Fibroblast of skin of left quadriceps (primary cell): ENCODE measurements around the gene RASA3.

ENCODE experiments used
- DNase-seq, 2 experiments: peaks; one replicate each; pipeline ENCODE4 v3.0.0-alpha.2; 2013; ENCODE audit warnings: low read depth in 2 of 2

Gene RASA3

DNA sequence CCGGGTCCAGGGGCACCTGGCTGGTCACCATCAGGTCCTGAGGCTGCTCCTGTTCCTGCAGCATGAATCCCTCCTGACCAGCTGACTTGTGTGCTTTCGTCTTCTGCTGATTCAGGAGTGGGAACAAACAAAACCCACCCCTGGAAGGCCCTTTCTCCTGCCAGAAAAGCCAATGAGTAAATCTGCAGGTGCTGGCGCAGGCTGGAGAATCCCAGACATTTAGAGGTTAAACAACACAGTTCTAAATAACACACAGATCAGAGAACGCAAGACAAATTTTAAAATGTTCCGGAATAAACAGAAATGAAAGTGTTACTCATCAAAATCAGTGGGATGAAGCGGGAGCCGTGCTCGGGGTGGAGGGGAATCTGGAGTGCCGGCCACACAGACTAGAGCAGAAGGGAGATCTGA, 97.9 kb downstream of the RASA3 start:
- no peak for DNase-seq

DNA sequence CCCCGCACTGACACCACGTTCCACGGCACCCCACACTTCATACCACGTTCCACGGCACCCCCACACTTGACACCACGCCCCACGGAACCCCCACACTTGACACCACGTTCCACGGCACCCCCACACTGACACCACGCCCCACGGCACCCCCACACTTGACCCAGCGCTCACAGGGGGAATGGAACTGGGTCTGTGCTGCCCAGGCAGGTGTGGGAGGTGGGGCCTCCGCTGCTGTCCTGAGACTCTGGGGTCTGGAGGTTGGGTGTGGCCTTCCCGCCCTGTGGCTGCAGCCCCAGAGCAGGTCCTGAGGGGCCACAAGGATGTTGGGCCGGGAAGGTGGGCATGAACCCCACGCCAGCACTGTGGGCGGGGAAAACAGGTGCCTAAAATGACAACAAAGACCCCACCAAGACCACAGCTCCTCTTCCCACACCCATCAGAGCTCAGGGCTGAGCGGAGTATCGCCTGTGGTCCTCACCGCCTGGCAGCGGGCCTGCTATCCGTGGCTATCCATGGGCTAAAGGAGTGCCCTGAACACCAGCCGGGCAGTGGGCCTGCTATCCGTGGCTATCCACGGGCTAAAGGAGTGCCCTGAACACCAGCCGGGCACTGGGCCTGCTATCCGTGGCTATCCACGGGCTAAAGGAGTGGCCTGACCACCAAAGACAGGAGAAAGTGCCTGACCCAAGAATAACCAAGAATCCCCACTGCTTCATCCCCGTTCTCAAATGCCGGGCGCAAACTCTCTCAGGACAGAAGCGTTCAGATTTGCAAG, 98.7 kb downstream of the RASA3 start:
- no peak for DNase-seq

DNA sequence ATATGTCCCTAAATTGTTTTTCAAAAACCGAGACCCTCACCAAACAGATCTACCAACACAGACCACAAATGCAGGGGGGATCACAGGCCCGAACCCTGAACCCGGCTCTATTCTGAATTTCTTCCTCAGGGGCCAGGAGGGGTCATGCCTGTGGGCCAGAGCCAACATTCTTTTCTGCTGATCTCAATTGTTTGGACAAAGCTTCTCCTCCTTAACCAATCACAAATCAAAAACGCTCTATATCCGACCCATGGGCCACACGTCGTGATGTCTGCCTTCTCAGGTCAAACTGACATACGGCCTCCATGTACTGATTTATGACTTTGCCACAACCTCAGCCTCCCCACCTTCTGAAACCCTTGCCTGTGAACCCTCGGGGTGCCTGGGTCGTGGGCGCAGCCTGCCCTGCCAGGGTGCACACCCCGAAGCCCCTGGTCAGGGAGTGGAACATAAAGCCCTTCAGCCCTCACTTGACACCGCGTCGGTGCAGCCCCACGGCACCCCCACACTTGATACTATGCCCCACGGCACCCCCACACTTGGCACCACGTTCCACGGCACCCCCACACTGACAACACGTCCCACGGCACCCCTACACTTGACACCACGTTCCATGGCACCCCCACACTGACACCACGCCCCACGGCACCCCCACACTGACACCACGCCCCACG, 100.2 kb downstream of the RASA3 start:
- peak in 1 of 2 experiments; percentile 22 for DNase-seq

DNA sequence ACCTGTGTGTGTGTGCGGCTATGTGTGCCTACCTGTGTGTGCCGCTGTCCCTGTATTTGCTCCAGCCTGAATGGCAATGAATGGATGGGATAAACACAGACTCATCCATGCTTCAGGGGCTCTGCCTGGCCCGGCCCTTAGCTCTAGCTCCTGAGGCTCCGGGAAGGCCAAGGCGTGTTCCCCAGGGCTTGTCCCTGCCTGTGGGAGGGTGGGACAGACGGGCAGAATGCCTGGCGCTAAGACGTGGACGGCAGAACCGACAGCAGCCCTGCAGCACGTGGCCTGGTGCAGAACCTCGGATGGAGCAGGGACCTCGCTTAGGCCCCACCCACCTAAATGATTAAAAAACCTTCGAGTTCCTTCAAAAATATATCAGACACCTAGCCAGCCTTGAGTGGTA, 100.8 kb downstream of the RASA3 start:
- no peak for DNase-seq

DNA sequence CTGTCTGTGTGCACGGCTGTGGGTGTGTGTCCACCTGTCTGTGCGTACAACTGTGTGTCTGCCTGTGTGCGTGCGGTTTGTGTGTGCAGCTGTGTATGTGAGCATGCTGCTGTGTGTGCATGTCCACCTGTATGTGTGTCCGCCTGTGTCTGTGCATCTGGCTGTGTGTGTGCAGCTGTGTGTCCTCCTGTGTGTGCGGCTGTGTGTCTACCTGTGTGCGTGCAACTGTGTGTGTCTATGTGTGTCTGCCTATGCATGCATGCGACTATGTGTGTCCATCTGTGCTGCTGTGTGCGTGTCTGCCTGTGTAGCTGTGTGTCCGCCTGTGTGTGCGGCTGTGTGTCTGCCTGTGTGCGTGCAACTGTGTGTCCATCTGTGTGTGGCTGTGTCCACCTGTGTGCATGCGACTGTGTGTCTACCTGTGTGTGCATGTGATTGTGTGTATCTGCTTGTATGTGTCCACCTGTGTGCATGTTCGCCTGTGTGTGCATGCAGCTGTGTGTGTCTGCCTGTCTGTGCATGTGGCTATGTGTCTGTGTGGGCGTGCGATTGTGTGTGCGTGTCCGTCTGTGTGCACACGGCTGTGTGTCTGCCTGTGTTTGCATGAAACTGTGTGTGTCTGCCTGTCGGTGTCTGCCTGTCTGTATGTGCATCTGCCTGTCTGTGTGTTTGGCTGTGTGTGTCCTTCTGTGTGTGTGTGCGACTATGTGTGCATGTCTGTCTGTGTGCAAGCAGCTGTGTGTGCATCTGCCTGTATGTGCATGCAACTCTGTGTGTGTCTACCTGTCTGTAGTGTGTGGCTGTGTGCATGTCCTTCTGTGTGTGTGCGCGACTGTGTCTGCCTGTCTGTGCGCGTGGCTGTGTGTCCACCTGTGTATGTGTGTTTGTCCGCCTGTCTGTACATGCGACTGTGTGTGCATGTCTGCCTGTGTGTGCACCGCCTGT, 101.5 kb downstream of the RASA3 start:
- DNase-seq: no peak

DNA sequence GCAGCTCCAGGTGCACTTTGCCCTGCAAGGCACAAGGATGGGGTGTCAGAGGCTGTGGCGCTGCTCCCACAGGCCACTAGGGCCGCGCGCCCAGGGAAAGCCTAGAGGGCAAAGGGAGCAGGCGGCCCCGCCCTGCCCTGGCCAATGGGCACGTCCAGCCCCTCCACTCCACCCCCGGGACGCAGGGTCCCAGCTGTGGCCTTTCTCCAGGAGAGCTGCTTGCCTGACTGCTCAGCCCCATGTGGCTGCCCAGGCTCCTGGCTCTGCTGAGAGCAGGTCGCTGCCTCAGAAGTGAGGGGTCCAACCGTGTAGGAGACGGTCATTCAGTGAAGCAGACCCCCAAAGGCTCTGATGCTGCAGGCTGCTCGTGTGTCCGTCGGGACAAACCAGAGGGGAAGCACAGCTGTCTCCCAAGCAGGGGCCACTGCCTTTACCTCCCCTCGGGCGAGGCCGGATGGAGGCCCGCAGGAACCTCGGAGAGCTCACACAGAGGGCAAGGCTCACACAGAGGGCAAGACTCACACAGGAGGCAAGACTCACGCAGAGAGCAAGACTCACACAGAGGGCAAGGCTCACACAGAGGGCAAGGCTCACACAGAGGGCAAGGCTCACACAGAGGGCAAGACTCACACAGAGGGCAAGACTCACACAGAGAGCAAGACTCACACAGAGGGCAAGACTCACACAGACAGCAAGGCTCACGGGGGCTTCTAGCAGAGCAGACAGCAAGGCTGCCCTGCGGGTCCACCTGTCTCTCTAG, 102.4 kb downstream of the RASA3 start:
- no peak for DNase-seq

DNA sequence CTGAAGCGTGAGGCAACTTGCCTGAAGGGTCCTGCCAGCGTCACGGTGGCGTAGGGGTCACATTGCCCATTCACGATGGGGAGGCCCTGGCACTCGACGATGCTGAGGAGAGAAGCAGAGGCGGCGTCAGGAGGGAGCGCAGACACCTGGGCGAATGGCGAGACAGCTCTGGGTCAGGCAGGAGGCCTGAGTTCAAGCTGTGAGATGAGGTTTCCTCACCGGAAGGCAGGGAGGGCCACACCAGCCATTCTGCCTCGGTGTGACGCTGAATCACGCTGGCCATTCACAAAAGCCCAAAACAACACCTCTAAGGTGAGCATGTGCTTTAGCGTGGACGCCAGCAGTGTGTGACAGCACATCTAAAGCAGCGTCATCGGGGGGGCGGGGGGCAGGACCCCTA, 104.6 kb downstream of the RASA3 start:
- no peak for DNase-seq

DNA sequence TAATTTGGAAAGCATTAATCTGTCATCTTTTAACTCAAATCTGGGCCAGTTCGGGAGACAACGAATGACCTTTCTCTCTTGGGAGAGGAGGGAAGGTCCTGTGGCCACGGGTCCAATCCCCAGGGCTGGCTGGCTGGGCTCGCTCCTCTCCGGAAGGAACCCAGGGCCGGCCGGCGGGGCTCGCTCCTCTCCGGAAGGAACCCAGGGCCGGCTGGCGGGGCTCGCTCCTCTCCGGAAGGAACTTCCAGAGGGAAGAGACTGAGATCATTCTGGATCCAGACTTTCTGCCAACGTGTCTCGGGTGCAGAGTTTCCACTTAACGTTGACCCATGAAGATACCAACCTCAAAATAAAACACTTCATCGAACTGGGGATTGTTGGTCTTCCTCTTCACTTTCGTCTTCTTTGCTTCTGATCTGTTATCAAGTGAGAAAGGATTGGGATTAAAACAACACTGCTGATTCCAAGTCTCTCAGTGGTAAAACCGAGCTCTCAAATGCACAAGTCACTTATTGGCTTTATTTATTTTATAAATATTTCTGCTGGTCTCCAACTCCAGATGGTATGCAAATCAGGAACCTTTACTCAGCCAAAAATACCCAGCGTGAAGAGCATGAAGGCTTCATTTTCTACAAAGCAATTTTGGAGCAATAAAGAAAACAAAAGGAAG, 105.2 kb downstream of the RASA3 start:
- no peak for DNase-seq

DNA sequence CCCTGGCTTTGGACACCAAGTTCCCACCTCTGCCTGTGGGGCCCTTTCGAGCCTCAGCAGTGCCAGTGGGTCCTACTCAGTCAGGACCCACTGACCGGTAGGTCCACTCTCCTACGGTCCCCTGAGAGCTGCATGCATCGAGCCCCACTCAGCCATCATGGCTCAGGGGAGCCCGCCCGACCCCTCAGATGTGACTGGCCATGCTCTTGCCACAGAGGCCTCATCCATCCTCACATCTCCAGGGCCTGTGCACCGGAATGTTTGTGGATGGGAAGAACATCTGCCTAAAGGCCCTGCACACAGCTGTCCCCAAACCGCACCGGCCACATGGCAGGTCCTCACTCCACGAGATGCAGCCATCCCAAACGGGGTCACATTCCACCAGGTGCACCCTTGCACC, 105.9 kb downstream of the RASA3 start:
- no peak for DNase-seq

DNA sequence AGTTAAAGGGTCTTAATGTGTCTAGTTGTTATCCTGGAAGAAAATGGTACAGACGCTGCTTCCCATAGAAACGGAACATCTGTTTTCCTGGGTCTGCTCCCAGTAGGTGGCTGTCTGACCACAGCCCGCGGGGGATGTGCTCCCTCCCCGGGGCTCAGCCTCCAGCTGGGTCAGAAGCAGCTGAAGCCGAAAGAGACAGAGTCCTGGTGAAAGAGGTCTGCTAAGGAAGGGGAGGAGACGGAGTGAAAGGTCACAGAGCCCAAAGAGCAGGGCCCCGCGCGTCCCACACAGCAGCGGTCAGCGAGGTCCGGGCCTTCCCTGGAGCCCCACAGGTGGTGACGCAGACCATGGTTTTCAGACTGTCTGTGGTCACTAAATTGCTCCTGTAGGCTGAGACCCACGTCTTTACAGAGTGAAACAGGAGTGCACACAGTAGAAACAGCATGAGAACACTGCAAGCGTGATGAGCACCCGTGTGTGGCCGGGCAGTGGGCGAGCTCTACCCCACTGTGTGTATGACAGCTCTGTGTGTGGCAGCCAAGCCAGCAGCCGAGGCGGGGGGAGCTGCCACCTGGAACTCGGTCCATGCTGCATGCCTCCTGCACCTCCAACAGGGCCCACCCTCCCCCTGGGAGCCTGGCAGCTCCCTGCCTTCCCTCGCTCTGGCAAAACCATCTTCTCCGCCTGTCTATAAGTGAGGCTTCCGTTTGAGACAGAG, 106.5 kb downstream of the RASA3 start:
- DNase-seq: peak; percentile 13 to 32

DNA sequence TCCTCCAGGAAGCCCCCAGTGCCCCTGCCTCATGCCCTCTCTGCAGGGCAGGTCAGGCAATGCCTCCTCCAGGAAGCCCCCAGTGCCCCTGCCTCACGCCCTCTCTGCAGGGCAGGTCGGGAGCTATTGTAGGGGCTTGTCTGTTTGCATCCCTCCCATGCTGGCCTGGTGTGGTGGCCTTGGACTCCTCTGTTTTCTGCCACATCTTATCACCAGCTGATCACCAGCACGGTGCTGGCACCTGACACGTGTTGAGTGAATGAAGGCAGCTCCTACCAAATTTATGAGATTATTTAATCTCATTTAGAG, 107.1 kb downstream of the RASA3 start:
- DNase-seq: no peak

DNA sequence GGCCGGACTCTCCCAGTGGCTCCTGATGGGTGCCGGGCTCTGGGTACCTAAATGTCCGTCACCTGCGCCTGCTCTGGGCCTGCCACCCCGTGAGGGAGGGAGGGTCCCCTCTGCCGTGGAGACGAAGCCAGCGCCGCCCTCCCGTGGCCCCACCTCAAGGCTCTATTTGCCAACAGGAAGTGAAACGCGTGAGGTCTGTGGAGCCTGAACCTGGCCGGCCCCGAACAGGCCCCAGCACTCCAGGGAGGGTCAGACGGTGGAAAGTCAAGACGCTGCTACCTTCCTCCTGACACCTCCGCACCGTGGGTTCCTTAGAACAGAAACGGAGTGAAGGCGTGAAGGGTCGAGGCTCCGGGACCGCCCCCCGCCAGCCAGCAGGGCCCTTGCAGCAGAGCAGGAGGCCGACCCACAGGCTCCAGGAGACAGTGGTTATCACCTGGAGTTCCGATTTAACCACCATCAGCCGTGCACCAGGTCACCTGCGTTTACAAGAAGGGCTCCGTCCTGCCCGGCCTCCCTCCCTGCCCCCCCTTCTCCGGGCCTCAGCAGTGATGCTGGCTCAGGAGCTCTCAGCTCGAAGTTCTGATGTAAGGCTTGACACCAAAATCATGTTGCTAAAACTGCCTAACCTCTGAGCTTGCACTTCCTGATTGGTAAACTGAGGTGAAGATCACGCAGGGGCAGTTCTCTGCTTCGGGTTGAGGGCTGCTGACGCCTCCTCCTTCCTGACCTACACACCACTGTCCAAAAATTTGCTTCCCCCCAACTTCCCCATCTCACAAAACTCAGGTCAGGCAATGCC, 107.6 kb downstream of the RASA3 start:
- no peak for DNase-seq

DNA sequence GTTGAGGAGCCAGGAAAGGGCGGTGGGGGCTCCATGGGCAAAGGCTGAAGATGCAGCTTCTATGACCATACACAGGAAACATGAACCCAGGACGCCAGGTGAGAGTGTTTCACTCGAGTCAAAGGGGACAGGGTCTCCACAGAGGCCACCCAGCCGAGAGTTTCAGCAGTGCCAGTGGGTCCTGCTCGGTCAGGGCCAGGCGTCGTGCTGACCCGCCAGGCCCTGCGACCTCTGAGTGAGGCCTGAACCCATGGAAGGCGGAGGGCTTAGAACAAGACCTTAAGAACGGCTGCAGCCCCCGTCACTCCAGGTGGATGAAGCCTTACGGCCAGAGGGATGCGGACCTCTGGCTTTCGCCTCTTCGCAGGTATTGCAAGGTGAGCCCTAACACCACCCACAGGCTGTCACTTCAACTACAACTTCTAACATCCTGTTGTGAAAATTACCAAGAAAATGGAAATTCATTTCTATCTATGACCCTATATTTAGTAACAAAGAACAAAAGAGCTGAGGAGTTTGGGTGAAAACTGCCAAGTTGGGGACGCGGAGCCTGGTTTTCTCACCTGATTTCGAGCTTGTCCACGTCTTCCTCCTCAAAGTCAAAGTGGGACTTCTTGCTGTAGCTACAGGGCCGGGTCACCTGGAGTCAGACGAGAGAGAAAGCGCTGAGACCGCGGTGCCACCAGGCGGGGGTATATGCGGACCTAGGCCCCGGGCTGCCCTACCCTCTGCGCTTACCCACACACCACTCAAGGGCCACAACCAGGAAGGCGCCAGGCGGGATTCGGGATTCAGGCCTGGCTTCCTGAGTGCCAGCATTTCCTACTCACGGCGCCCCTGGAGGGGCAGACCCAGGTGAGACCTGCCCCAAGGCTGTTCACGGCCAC, 108.5 kb downstream of the RASA3 start:
- no peak for DNase-seq

DNA sequence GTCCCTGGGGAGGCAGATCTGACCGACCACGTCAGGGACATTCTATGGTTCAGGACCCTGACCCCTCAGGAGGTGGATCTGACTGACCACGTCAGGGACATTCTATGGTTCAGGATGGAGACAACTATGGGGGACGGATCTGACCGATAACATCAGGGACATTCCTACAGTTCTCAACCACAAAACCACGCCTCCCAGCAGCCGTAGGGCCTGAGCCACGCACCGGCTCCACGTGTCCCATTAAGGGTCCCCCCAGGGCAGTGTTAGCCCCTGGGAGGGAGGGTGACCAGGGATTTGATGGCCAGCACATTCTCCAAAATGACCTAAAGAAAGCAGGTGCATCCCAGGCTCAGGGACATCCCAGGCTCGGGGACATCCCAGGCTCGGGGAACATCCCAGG, 109.5 kb downstream of the RASA3 start:
- no peak for DNase-seq

DNA sequence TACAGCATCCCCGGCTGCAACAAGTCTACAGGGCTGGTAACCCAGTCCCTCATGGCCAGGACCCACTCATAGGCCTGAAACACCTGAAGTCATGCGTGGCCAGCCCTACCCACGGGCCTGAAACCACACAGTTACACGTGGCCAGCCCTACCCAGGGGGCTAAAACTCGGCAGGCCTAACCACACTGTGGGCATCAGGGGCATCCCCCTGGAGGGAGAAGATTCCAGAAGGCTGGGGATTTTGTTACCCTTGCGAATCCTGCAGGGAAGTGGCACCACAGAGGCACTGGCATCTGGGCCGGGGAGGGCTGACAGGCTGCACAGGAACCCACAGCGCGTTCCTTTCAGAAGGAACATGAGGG, 110.1 kb downstream of the RASA3 start:
- DNase-seq: no peak

DNA sequence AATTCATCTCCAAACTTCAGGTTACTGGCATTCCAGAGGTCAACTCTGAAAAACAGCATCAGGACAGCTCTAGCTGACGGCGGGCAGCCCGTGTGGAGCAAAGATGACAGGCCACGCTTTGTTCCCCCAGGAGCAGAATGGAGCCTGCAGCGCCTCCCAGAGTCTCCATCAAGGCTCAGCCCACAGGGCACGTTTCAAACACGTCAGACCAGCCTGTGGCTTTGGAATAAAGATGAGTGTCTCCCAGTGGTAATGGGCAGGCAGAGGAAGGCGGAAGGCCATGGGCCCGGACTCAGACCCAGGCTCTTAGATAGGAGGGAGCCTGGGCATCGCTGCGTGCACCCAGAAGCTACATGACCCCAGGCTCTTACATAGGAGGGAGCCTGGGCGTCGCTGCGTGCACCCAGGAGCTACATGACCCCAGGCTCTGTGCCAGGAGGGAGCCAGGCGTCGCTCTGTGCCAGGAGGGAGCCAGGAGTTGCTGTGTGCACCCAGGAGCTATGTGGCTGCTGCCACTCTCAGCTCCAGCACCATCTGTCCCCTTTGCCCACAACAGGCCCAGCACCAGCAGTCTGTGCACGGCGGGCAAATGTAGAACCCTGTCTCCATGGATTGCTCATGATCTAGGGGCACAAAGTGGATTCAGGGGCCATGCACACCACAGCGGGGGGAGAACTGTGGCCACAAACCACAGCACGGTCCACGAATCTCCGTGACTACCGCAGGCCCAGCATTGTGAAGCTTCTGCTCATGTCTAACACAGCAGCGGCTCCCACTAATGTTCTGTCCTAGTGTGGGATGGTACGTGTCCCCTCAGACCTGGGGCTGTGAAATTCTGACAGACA, 110.7 kb downstream of the RASA3 start:
- no peak for DNase-seq

DNA sequence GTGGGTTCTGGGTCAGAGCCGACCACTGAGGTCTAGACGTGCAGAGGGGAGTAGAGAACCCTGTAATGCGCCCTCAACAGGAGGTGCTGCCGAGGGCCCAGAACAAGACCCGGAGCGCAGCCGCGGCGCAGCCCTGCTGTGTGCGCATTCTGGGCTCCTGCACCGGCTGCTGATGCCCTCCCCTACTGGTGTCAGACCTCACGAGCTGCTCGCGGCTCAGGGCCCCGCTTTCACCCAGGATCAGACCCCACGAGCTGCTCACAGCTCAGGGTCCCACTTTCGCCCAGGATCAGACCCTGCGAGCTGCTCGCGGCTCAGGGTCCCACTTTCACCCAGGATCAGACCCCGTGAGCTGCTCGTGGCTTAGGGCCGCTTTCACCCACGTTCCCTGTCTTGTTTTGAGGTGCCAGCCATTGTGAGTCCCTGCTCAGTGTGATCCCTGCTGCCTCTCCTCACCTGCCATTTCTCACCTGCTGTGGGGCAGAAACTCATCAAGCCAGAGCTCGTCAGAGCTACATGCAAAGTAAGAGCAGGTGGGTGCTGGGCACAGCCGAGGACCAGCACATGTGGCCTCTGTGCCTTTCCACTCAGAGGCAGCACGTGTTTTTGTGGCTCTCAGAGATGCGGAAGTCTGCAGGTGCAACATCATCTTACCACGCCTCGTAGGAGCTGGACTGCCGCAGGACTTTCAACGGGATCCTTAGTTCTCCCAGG, 111.5 kb downstream of the RASA3 start:
- DNase-seq: no peak
